ENCODE results near the gene ZBTB4. TPM values are rescaled to one million over a fixed set of nuclear protein-coding genes. Genes with fewer than 3 reads are reported as not detected.
A peak's percentile ranks its signal among the peaks of the same experiment; 100 is the strongest.

Gene ZBTB4
- total RNA-seq, 1 experiment from 2014 or later, result 14.7 TPM

DNA sequence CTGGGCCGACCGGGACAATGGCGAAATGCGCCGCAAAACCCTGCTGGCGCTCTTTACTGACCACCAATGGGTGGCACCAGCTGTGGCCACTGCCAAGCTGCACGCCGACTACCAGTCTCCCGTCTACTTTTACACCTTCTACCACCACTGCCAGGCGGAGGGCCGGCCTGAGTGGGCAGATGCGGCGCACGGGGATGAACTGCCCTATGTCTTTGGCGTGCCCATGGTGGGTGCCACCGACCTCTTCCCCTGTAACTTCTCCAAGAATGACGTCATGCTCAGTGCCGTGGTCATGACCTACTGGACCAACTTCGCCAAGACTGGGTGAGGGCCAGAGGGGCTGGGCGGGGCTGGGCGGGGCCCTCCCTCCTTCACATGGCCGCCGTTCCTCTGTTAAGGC, 63.6 kb downstream of the ZBTB4 start:
- Histone ChIP-seq H3K9me2 (replicated peaks; ENCODE audit: low read length) (no peaks in the 10 kb centered on the region), H4K20me1 (ENCODE audit: low read length) (no peaks in the 10 kb centered on the region), H3K27me3 (ENCODE audit: low read length) (no peaks in the 10 kb centered on the region), H3K4me3 (ENCODE audit: low read length) (no peak overlapping the region), H3K27ac (ENCODE audit: low read length) (no peak overlapping the region), H3K79me2 (ENCODE audit: low read length) (no peaks in the 10 kb centered on the region), H3K9ac (ENCODE audit: low read length) (no peak overlapping the region), H3F3A (ENCODE audit: low read length, unreplicated experiment) (no peaks in the 10 kb centered on the region), H3K36me3 (ENCODE audit: low read depth, low read length) (no peaks in the 10 kb centered on the region), H2AFZ (ENCODE audit: low read length) (no peak overlapping the region), H3K9me3 (ENCODE audit: low read length) (no peaks in the 10 kb centered on the region), H3K4me2 (ENCODE audit: low read length) (no peak overlapping the region), H3K4me1 (ENCODE audit: insufficient read depth, low read length) (no peaks in the 10 kb centered on the region)
- no TSS peak for BruUV-seq (replicated peaks)
- POLR2A ChIA-PET (ENCODE audit: unreplicated experiment), result no interaction called here
- intact Hi-C loops (cut with micrococcal nuclease), result no loop called here
- CTCF ChIA-PET, result no interaction called here
- ATAC-seq (no peak), DNase-seq (no peak)
- TF ChIP-seq EZH2 (IDR thresholded peaks at IDR 0.05; ENCODE audit: low read length, unreplicated experiment) (no peak), EZH2phosphoT487 (IDR thresholded peaks at IDR 0.05; ENCODE audit: borderline replicate concordance, low read length) (no peak)
- TF ChIP-seq, protein P1, sequence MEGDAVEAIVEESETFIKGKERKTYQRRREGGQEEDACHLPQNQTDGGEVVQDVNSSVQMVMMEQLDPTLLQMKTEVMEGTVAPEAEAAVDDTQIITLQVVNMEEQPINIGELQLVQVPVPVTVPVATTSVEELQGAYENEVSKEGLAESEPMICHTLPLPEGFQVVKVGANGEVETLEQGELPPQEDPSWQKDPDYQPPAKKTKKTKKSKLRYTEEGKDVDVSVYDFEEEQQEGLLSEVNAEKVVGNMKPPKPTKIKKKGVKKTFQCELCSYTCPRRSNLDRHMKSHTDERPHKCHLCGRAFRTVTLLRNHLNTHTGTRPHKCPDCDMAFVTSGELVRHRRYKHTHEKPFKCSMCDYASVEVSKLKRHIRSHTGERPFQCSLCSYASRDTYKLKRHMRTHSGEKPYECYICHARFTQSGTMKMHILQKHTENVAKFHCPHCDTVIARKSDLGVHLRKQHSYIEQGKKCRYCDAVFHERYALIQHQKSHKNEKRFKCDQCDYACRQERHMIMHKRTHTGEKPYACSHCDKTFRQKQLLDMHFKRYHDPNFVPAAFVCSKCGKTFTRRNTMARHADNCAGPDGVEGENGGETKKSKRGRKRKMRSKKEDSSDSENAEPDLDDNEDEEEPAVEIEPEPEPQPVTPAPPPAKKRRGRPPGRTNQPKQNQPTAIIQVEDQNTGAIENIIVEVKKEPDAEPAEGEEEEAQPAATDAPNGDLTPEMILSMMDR (conservative IDR thresholded peaks at IDR 0.05; ENCODE audit: low read depth, low read length), result no peak

- no peak overlapping the region for H3K4me3 ChIP-seq (ENCODE audit: low read length)
- H3K79me2 ChIP-seq (ENCODE audit: low read length), result no peaks in the 10 kb centered on the region
- intact Hi-C loops (cut with micrococcal nuclease), result no loop called here
- H3K27me3 ChIP-seq (ENCODE audit: low read length), result no peaks in the 10 kb centered on the region
- no peaks in the 10 kb centered on the region for H3K9me2 ChIP-seq (replicated peaks; ENCODE audit: low read length)
- no peaks in the 10 kb centered on the region for H3K9me3 ChIP-seq (ENCODE audit: low read length)
- CTCF ChIA-PET, result no interaction called here
- H3K4me1 ChIP-seq (ENCODE audit: insufficient read depth, low read length), result no peaks in the 10 kb centered on the region
- ATAC-seq, result no peak
- no peak overlapping the region for H3K4me2 ChIP-seq (ENCODE audit: low read length)
- no peaks in the 10 kb centered on the region for H3K36me3 ChIP-seq (ENCODE audit: low read depth, low read length)
- POLR2A ChIA-PET (ENCODE audit: unreplicated experiment), result no interaction called here
- H3K9ac ChIP-seq (ENCODE audit: low read length), result no peak overlapping the region
- no peak overlapping the region for H3K27ac ChIP-seq (ENCODE audit: low read length)
- TF ChIP-seq EZH2phosphoT487 (IDR thresholded peaks at IDR 0.05; ENCODE audit: borderline replicate concordance, low read length) (no peak), EZH2 (IDR thresholded peaks at IDR 0.05; ENCODE audit: low read length, unreplicated experiment) (no peak)
- TF ChIP-seq, protein P1 (conservative IDR thresholded peaks at IDR 0.05; ENCODE audit: low read depth, low read length), result no peak
- no TSS peak for BruUV-seq (replicated peaks)
- no peak for DNase-seq
- no peaks in the 10 kb centered on the region for H3F3A ChIP-seq (ENCODE audit: low read length, unreplicated experiment)
- no peak overlapping the region for H2AFZ ChIP-seq (ENCODE audit: low read length)
- no peaks in the 10 kb centered on the region for H4K20me1 ChIP-seq (ENCODE audit: low read length)
Measured at GRCh38 chr17:7414837-7415236, 64.6 kb downstream of the ZBTB4 start.

GRCh38 chr17:7413346-7413985, 66.0 kb downstream of the ZBTB4 start:
- POLR2A ChIA-PET (ENCODE audit: unreplicated experiment), result no interaction called here
- ATAC-seq (no peak), DNase-seq (peak; percentile 21)
- intact Hi-C loops (cut with micrococcal nuclease), result no loop called here
- Histone ChIP-seq H3K4me3 (ENCODE audit: low read length) (no peak overlapping the region), H3K27ac (ENCODE audit: low read length) (no peak overlapping the region), H3K27me3 (ENCODE audit: low read length) (no peaks in the 10 kb centered on the region), H3K9me2 (replicated peaks; ENCODE audit: low read length) (no peaks in the 10 kb centered on the region), H3K79me2 (ENCODE audit: low read length) (no peaks in the 10 kb centered on the region), H3K4me1 (ENCODE audit: insufficient read depth, low read length) (no peaks in the 10 kb centered on the region), H3K4me2 (ENCODE audit: low read length) (no peak overlapping the region), H3K9me3 (ENCODE audit: low read length) (no peaks in the 10 kb centered on the region), H3K9ac (ENCODE audit: low read length) (no peak overlapping the region), H3K36me3 (ENCODE audit: low read depth, low read length) (no peaks in the 10 kb centered on the region), H2AFZ (ENCODE audit: low read length) (no peak overlapping the region), H4K20me1 (ENCODE audit: low read length) (no peaks in the 10 kb centered on the region), H3F3A (ENCODE audit: low read length, unreplicated experiment) (no peaks in the 10 kb centered on the region)
- TF ChIP-seq EZH2phosphoT487 (IDR thresholded peaks at IDR 0.05; ENCODE audit: borderline replicate concordance, low read length), result no peak
- no peak for TF ChIP-seq EZH2 (IDR thresholded peaks at IDR 0.05; ENCODE audit: low read length, unreplicated experiment)
- TF ChIP-seq, protein P1 (conservative IDR thresholded peaks at IDR 0.05; ENCODE audit: low read depth, low read length), result no peak
- CTCF ChIA-PET, result no interaction called here
- BruUV-seq (replicated peaks), result no TSS peak

Data from PC-3 (cell line).